GM10266 (cell line): ENCODE measurements around the gene NTN4.
"Not testable (repeated sequence)": the region's sequence is repeated elsewhere in the genome, so short reads cannot be mapped to it uniquely, and the experiment has no call there.

Experiments used
- DNase-seq: peaks from one replicate; pipeline ENCODE4 v3.0.0; 2012; ENCODE audit errors: extremely low spot score
- CTCF ChIP-seq: IDR thresholded peaks from 2 replicates; pipeline ENCODE4 v1.5.1; 2012; ENCODE audit warnings: mild to moderate bottlenecking, low read depth; ENCODE audit not compliant: control insufficient read depth, insufficient read depth; ENCODE audit errors: missing control alignments

The NTN4 gene

GRCh38 chr12:95674631-95675030, 115.9 kb downstream of the NTN4 start:
- TF ChIP-seq CTCF = no peak
- no peak for DNase-seq

GRCh38 chr12:95674163-95674562, 116.4 kb downstream of the NTN4 start:
- no peak for DNase-seq
- TF ChIP-seq CTCF = no peak

DNA sequence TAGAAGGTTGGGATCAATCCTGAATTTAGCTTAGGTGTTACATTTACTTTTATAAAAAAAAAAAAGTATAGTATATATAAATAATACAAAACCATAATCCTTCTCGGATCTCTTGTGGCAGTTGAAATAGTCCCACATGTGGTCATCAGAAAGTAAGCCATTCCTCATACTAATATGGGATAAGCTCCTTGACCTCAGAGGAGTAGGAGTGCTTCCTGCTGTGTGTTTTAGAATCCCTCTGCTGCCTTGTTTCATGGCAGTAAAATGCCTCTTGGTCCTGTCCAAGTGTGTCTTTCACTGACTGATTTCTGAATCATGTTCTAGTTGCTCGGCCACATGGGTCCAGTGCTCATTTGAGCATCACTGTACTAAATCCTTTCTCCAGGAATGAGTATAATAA, 117.0 kb downstream of the NTN4 start:
- no peak for DNase-seq
- TF ChIP-seq CTCF = no peak

- DNase-seq = no peak
- no peak for TF ChIP-seq CTCF
Measured at GRCh38 chr12:95672166-95672565, 118.4 kb downstream of the NTN4 start.

GRCh38 chr12:95671265-95671664, 119.3 kb downstream of the NTN4 start:
- no peak for TF ChIP-seq CTCF
- no peak for DNase-seq

- TF ChIP-seq CTCF = no peak
- no peak for DNase-seq
Measured at GRCh38 chr12:95663525-95663924, 127.0 kb downstream of the NTN4 start.

- no peak for TF ChIP-seq CTCF
- no peak for DNase-seq
Measured at GRCh38 chr12:95661360-95661759, 129.2 kb downstream of the NTN4 start.

DNA sequence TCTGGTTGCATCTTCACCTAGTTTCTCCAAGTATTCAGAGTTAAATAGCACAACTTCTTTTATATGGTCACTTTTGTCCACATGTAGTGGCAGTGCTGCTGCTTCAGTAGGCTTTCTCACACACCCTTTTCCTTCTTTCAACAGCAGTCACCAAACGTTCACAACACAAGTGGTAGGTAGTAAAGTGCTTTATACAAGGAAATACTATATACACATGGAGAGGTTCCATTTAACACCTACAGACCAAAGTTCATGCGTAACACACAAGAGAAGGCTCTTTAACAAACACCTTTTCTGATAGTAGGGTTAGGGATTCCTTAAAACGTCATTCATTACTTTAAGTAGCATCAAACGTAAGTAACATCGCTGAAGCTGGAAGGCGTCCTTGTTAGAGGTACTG, 132.2 kb downstream of the NTN4 start:
- TF ChIP-seq CTCF = no peak
- DNase-seq = no peak

DNA sequence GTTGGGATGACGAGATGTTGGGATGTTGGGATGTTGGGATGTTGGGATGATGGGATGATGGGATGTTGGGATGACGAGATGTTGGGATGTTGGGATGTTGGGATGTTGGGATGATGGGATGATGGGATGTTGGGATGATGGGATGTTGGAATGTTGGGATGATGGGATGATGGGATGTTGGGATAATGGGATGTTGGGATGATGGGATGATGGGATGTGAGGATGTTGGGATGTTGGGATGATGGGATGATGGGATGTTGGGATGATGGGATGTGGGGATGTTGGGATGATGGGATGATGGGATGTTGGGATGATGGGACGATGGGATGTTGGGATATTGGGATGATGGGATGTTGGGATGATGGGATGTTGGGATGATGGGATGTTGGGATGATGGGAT, 135.9 kb downstream of the NTN4 start:
- not testable (repeated sequence) for DNase-seq
